HepG2 (cell line): ENCODE data around the gene LRIG1. TPM values are rescaled to one million over a fixed set of nuclear protein-coding genes. Genes with fewer than 3 reads are reported as not detected.
A peak's percentile ranks its signal among the peaks of the same experiment; 100 is the strongest.

Source experiments
- ATF7-NPFF ChIP-seq: sonication (generic); formaldehyde crosslinking; IDR thresholded peaks from 2 replicates; pipeline ENCODE4 v1.8.1; 2023; ENCODE audit warnings: mild to moderate bottlenecking, low read depth, missing genetic modification reagents, moderate library complexity
- ATM ChIP-seq: fragments of 450-650 bp; IDR thresholded peaks from 2 replicates; pipeline ENCODE4 v1.7.1; 2017; ENCODE audit warnings: mild to moderate bottlenecking, borderline replicate concordance
- CREB3 ChIP-seq: sonication (generic); formaldehyde crosslinking; IDR thresholded peaks from 2 replicates; pipeline ENCODE4 v1.5.0; 2020; ENCODE audit warnings: missing genetic modification reagents
- CTCF ChIP-seq: sonication (generic); formaldehyde crosslinking; IDR thresholded peaks from 2 replicates; pipeline ENCODE4 v1.5.0; 2020; ENCODE audit warnings: mild to moderate bottlenecking, missing genetic modification reagents, moderate library complexity
- EED ChIP-seq: sonication (generic); formaldehyde crosslinking; IDR thresholded peaks from 2 replicates; pipeline ENCODE4 v1.5.0; 2020; ENCODE audit warnings: mild to moderate bottlenecking, missing genetic modification reagents
- GPBP1L1 ChIP-seq: sonication (generic); formaldehyde crosslinking; IDR thresholded peaks from 2 replicates; pipeline ENCODE4 v1.5.0; 2020; ENCODE audit warnings: mild to moderate bottlenecking, missing genetic modification reagents
- HOXA7 ChIP-seq: sonication (generic); formaldehyde crosslinking; IDR thresholded peaks from 2 replicates; pipeline ENCODE4 v1.8.1; 2022; ENCODE audit warnings: mild to moderate bottlenecking, missing genetic modification reagents, moderate library complexity
- NAIF1 ChIP-seq: sonication (generic); formaldehyde crosslinking; IDR thresholded peaks from 2 replicates; pipeline ENCODE4 v1.5.0; 2020; ENCODE audit warnings: mild to moderate bottlenecking, missing genetic modification reagents, borderline replicate concordance
- SNAPC4 ChIP-seq: sonication (generic); formaldehyde crosslinking; IDR thresholded peaks from 2 replicates; pipeline ENCODE4 v1.4.0; 2020; ENCODE audit warnings: mild to moderate bottlenecking, missing genetic modification reagents
- ZBTB4 ChIP-seq: sonication (generic); formaldehyde crosslinking; IDR thresholded peaks from 2 replicates; pipeline ENCODE4 v1.4.0; 2020; ENCODE audit warnings: missing genetic modification reagents, mild to moderate bottlenecking, borderline replicate concordance
- ZKSCAN1 ChIP-seq: fragments of 150-350 bp; IDR thresholded peaks from 2 replicates; pipeline ENCODE4 v1.6.1; 2014; ENCODE audit warnings: low read length
- ZMAT3 ChIP-seq: sonication (generic); formaldehyde crosslinking; conservative IDR thresholded peaks from 2 replicates; pipeline ENCODE4 v1.7.0; 2021; ENCODE audit warnings: missing genetic modification reagents
- ZNF253 ChIP-seq: sonication (generic); formaldehyde crosslinking; IDR thresholded peaks from 2 replicates; pipeline ENCODE4 v1.8.0; 2022; ENCODE audit warnings: mild to moderate bottlenecking, missing genetic modification reagents, borderline replicate concordance
- ZNF282 ChIP-seq: fragments of 450-650 bp; IDR thresholded peaks from 2 replicates; pipeline ENCODE4 v1.6.1; 2018; ENCODE audit not compliant: partially characterized antibody
- ZNF883 ChIP-seq: sonication (generic); formaldehyde crosslinking; IDR thresholded peaks from 2 replicates; pipeline ENCODE4 v1.5.1; 2020; ENCODE audit warnings: mild to moderate bottlenecking, missing genetic modification reagents; ENCODE audit errors: not compliant biosample characterization
- polyA plus RNA-seq, 8 experiments: library from polyadenylated mRNA; depleted of rRNA in 3 of 8; stranded (reverse) in 7 of 8; unstranded in 1 of 8; fragments of >200 nt; fragmentation: Illumina TruSeq in 4 of 8; extraction: Trizol in 4 of 8; gene quantifications; 2 replicates each; pipeline versions ENCODE4 v1.2.1 to v1.2.3, GENCODE V29; 2011 to 2016; ENCODE audit warnings: low read depth in 4 of 8, missing spikeins in 1 of 8, mixed read lengths in 1 of 8; ENCODE audit not compliant: insufficient read depth in 1 of 8
- total RNA-seq, 5 experiments: library from RNA; depleted of rRNA; stranded (reverse); fragments of >200 nt; fragmentation: Illumina TruSeq; extraction: Trizol; gene quantifications; 2 replicates each; pipeline ENCODE4 v1.2.3, GENCODE V29; 2016; ENCODE audit warnings: low read depth in 1 of 5

The LRIG1 gene
- total and polyA plus RNA-seq, 2 of the 13 experiments (the other 11 are each of a cell fraction or from before 2014, with no cell fraction given) = 17.8 to 24.8 TPM

GRCh38 chr3:66500576-66501482 is at the start of gene LRIG1 (continued):
- TF ChIP-seq CREB3 (CRISPR knock-in tag) = no peak
- TF ChIP-seq EED (CRISPR knock-in tag) = no peak
- TF ChIP-seq CTCF (CRISPR knock-in tag) = peak; percentile 44
- no peak; the same call in 1 of the 2 replicates for TF ChIP-seq SNAPC4 (CRISPR knock-in tag)
- no peak for TF ChIP-seq GPBP1L1 (CRISPR knock-in tag)
- TF ChIP-seq NAIF1 (CRISPR knock-in tag) = no peak
- no peak for TF ChIP-seq ATM
- TF ChIP-seq ZNF282 = no peak
- 0 out of 2 replicates have a peak, but pooled peaks have one; percentile 41 for TF ChIP-seq ZMAT3 (CRISPR knock-in tag)
- TF ChIP-seq ZBTB4 = 0 out of 2 replicates have a peak, but pooled peaks have one; percentile 53
- no peak for TF ChIP-seq ZKSCAN1
- TF ChIP-seq ATF7-NPFF (CRISPR knock-in tag) = peak; percentile 85
- peak; percentile 49 for TF ChIP-seq ZNF883 (CRISPR knock-in tag)
- no peak for TF ChIP-seq HOXA7 (CRISPR knock-in tag)
- no peak for TF ChIP-seq ZNF253
